Measurements from ENCODE around the gene ARHGAP35. TPM values are rescaled to one million over a fixed set of nuclear protein-coding genes. Genes with fewer than 3 reads are reported as not detected.
"Not testable (repeated sequence)": the region's sequence is repeated elsewhere in the genome, so short reads cannot be mapped to it uniquely, and the experiment has no call there.

The ARHGAP35 gene
- total RNA-seq, 1 experiment from 2014 or later: 20.3 TPM

- DNase-seq (ENCODE audit: low read depth): no peak
Observed at GRCh38 chr19:46868025-46868802, 7.4 kb downstream of the ARHGAP35 start.

GRCh38 chr19:46871173-46871572, 10.4 kb downstream of the ARHGAP35 start:
- not testable (repeated sequence) for DNase-seq (ENCODE audit: low read depth)

- no peak for DNase-seq (ENCODE audit: low read depth)
Observed at GRCh38 chr19:46872967-46873366, 12.2 kb downstream of the ARHGAP35 start.

GRCh38 chr19:46875234-46875633, 14.4 kb downstream of the ARHGAP35 start:
- no peak for DNase-seq (ENCODE audit: low read depth)

DNA sequence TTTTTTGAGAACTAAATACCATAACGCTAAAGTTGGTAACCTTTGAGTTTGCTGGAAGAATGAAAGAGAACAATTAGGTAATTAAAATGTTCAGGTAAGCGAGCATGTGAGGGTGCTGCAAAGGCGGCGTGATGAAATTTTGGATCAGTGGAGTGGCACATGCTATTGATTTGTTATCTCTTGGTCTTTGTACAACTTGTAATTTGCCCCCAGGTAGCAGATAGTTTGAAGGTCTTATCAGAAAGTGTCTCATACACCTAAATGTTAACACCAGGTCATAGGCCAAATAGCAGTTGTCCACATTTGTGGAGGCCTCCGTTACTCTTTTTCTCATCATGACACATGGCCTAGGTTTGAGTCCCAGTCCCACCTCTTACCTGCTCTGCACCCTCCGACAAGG, 14.9 kb downstream of the ARHGAP35 start:
- DNase-seq (ENCODE audit: low read depth): no peak

GRCh38 chr19:46878613-46879375, 18.0 kb downstream of the ARHGAP35 start:
- peak; percentile 85 for DNase-seq (ENCODE audit: low read depth)

GRCh38 chr19:46880431-46880830, 19.6 kb downstream of the ARHGAP35 start:
- DNase-seq (ENCODE audit: low read depth): no peak

- no peak for DNase-seq (ENCODE audit: low read depth)
Observed at GRCh38 chr19:46881092-46881491, 20.3 kb downstream of the ARHGAP35 start.

DNA sequence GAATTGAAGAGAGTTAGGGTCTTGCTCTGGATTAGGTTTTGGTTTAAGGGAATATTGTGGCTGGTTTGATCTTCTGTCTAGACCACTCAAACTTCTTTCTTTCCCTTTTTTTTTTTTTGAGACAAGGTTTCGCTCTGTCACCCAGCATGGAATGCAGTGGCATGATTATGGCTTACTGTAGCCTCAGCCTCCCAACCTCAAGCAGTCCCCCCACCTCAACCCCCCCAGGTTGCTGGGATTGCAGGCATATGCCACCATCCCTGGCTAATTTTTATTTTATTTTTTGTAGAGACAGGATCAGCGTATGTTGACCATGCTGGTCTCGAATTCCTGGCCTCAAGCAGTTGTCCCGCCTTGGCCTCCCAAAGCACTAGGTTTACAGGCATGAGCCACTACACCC, 21.2 kb downstream of the ARHGAP35 start:
- DNase-seq (ENCODE audit: low read depth): no peak

GRCh38 chr19:46882751-46883150, 22.0 kb downstream of the ARHGAP35 start:
- not testable (repeated sequence) for DNase-seq (ENCODE audit: low read depth)

DNA sequence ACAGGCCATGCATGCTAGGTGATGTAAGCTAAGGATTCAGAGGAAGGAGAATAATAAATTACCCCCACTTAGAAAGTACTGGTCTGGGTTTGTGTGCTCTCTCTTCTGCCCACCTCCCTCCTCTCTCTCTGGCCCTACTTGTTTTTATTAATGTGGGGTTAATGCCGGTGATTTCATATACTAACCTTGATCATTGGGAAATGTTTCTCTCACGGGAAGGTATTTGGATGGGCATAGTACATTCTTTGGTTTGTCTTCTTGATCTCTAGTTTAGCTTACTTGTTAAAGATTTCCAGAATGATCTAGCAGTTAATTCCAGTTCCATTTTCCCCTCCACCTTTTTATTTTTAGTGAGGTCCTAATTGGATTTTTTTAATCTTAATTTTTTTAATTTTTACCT, 24.6 kb downstream of the ARHGAP35 start:
- no peak for DNase-seq (ENCODE audit: low read depth)

DNA sequence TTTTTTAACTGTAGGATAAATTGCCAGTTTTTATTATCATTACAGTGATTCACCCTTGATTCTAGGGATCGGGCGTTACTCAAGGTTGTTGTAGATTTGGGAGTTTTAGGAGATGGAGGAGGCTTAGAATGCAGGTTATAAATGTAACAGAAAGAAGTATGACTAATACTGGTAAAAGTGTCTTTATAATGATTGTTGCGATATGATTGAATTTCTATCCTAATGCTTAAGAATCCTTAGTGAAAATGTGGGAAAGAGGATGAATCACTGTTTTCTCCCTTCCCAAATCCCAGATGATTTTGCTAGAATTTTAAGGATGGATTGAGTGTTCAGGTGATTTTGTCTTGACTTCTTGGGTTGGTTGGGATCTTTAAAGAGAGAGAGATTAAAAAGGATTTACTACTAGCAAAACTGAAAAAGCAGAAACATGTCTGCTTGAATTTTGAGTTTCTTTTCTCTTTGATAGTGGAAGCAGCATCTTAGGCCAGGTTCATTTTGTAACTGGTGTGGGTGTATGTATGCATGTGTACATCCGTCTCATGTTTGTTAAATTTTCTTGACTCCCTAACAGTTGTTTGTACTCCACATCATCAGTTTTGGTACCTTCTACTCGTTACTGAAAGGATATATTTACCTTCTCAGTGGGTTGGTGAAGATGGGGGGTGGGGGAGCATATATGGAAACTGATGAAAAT, 25.9 kb downstream of the ARHGAP35 start:
- peak; percentile 36 for DNase-seq (ENCODE audit: low read depth)

GRCh38 chr19:46887240-46887782, 26.5 kb downstream of the ARHGAP35 start:
- no peak for DNase-seq (ENCODE audit: low read depth)

- peak; percentile 35 for DNase-seq (ENCODE audit: low read depth)
Observed at GRCh38 chr19:46890423-46891170, 29.8 kb downstream of the ARHGAP35 start.

DNA sequence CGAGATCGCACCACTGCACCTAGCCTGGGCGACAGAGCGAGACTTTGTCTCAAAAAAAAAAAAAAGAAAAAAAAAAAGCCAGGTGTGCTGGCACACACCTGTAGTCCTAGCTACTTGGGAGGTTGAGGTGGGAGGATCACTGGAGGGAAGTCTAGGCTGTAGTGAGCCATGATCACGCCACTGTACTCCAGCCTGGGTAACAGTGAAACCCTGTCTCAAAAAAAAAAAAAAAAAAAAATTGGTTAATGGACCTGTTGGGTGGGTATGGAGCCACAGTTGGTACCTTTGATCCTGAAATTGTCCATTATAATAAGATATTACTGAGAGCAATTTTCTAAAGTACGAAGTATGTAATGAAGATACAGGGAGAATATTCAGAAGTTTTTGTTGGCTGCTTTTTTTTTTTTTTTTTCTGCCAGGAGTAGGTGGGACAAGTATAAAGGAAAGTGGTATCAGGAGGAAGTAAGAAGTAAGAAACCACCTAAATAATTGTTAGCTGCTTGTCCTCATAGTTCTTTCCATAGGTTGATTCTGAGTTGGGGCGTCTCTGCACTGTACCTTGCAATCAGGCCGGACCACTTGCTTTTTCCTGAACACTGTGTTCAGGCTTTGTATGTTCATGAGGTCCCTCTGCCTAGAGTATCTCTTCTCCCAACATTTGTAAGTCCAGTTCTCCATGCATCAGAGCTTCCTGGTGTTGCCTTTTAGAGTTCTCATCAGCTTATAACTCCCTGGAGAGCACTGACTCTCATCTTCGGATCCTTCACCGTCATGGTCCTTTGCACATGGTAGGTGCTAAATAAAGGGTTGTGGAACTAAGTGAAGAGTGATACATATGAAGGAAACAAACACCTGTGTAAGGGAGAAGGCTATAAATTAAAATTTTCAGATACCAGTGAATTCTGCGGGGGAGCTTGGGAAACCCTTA, 31.7 kb downstream of the ARHGAP35 start:
- no peak for DNase-seq (ENCODE audit: low read depth)

DNA sequence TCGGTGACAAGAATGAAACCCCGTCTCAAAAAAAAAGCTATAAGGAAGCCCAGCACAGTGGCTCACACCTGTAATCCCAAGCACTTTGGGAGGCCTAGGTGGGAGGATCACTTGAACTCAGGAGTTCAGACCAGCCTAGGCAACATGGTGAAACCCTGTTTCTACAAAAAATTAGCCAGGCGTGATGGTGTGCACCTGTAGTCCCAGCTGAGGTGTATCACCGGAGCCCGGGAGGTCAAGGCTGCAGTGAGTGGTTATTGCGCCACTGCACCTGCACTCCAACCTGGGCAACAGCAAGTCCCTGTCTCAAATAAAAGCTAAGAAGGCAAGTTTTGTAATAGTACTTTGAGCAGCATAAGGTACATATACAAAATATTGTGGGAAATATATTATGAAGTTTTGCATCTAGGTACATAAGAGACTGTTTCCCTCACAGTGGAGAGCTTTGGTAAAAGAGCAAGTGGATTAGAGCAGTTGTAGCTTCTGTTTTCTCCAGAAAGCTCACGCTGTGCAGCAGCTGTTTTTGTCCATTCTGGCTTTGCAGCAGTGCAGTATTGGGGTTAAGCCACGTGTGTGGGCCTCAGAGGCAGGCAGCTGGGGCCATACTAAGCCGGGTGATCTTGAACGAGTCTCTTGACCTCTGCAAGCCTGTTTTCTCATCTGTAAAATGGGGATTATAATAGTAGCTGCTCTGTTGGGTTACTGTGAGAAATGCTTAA, 35.4 kb downstream of the ARHGAP35 start:
- no peak for DNase-seq (ENCODE audit: low read depth)

- DNase-seq (ENCODE audit: low read depth): peak; percentile 46
Observed at GRCh38 chr19:46898731-46899130, 37.9 kb downstream of the ARHGAP35 start.

DNA sequence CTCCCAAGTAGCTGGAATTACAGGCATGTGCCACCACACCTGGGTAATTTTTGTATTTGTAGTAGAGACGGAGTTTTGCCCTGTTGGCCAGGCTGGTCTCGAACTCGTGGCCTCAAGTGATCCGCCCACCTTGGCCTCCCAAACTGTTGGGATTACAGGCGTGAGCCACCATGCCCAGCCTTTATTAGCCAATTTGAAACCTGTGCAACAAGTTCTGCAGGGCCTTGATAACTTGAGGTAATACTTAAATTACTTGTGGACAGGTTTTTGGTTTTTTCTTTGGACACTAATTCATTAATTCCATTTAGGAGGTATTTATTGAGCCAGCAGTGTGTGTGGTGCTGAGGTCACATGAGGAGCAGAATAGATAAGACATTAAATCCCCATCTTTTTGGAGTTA, 39.5 kb downstream of the ARHGAP35 start:
- no peak for DNase-seq (ENCODE audit: low read depth)

DNA sequence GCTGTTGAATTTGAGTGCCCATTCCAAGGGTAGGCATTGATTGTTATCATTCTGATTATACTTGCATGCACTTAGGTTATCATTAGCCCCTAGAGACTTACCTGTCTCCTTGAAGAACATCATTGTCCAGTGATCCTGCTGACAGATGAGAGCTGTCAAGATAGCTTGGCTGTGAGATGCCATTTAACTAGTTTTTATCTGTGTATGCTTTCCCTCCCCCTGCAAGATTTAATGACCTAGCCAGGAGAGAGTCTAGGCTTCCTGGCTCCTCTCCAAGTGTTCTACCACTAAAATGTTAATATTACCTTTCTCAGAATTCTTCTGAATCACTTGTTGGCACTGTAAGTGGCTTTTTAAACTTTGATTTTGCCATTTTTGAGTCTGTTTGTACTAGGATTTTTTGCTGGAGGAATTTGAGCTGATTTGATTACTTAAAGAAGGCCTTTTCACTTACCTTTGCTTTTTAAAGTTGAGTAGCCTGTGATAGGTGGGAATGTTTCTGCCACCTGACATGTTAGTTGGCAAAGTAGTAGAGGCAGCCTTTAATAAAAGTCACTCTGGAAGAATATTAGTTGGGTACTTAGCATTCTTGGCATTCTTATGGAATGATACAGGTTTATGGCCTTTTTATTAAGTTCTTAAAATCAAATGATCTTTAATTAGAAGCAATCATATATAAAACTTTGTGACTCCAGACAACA, 41.1 kb downstream of the ARHGAP35 start:
- no peak for DNase-seq (ENCODE audit: low read depth)

All from Daoy (cell line).